Measurements from ENCODE around the gene CACNA1E. TPM values are rescaled to one million over a fixed set of nuclear protein-coding genes. Genes with fewer than 3 reads are reported as not detected.

Gene CACNA1E
- total RNA-seq, 2 donors from 2014 or later, result 0.44 to 0.53 TPM

- intact Hi-C loops (cut with DNase I), result no loop called here
- Histone ChIP-seq H3K27ac (no peak overlapping the region), H3K9ac (ENCODE audit: low read depth in 2 of 2, low read length in 2 of 2) (no peak overlapping the region), H3K27me3 (no peaks in the 10 kb centered on the region), H3K36me3 (no peaks in the 10 kb centered on the region), H3K4me1 (no peaks in the 10 kb centered on the region), H3K9me3 (no peaks in the 10 kb centered on the region), H3K4me3 (no peak overlapping the region)
- DNase-seq, result no peak
- no peak for TF ChIP-seq CTCF (IDR thresholded peaks at IDR 0.05)
These were observed 74.0 kb downstream of the CACNA1E start for GRCh38 chr1:181557313-181557712.

- H3K36me3 ChIP-seq, result no peaks in the 10 kb centered on the region
- no peak overlapping the region for H3K4me3 ChIP-seq
- H3K9me3 ChIP-seq, result no peaks in the 10 kb centered on the region
- H3K27ac ChIP-seq, result no peak overlapping the region
- H3K4me1 ChIP-seq, result no peaks in the 10 kb centered on the region
- intact Hi-C loops (cut with DNase I), result no loop called here
- no peaks in the 10 kb centered on the region for H3K27me3 ChIP-seq
- no peak for DNase-seq
- TF ChIP-seq CTCF (IDR thresholded peaks at IDR 0.05), result no peak
- H3K9ac ChIP-seq (ENCODE audit: low read depth in 2 of 2, low read length in 2 of 2), result no peak overlapping the region
These were observed 75.1 kb downstream of the CACNA1E start for GRCh38 chr1:181558416-181558815.

- H3K9ac ChIP-seq (ENCODE audit: low read depth in 2 of 2, low read length in 2 of 2), result no peak overlapping the region
- H3K27me3 ChIP-seq, result no peaks in the 10 kb centered on the region
- intact Hi-C loops (cut with DNase I), result no loop called here
- no peak for DNase-seq
- no peak overlapping the region for H3K27ac ChIP-seq
- H3K4me1 ChIP-seq, result no peaks in the 10 kb centered on the region
- no peak for TF ChIP-seq CTCF (IDR thresholded peaks at IDR 0.05)
- no peak overlapping the region for H3K4me3 ChIP-seq
- no peaks in the 10 kb centered on the region for H3K36me3 ChIP-seq
- no peaks in the 10 kb centered on the region for H3K9me3 ChIP-seq
These were observed 75.8 kb downstream of the CACNA1E start for GRCh38 chr1:181559142-181559541.

DNA sequence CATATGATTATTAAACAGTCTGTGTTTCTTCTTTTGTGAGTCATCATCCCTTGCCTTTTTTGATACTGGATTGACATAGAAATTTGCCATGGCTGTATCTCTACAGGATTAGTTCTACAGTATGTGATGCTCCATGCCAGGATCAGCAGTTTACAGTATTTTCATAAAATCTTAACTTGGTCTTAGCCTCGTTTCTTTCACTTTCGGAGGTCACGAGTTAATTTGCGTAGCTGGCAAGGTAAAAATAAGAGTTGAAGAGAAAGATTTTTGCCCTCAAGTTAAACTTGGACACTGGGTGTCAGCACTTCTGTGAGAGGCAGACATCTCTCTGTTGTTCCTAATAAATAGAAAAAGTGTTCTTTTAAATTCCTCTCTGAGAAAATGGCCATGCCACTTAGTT lies 79.1 kb downstream of the CACNA1E start:
- no peaks in the 10 kb centered on the region for H3K4me1 ChIP-seq
- no peaks in the 10 kb centered on the region for H3K27me3 ChIP-seq
- H3K36me3 ChIP-seq, result no peaks in the 10 kb centered on the region
- no peak overlapping the region for H3K9ac ChIP-seq (ENCODE audit: low read depth in 2 of 2, low read length in 2 of 2)
- no peak for TF ChIP-seq CTCF (IDR thresholded peaks at IDR 0.05)
- no peak overlapping the region for H3K4me3 ChIP-seq
- H3K9me3 ChIP-seq, result no peaks in the 10 kb centered on the region
- no peak overlapping the region for H3K27ac ChIP-seq
- DNase-seq, result no peak
- intact Hi-C loops (cut with DNase I), result no loop called here

- no peaks in the 10 kb centered on the region for H3K36me3 ChIP-seq
- TF ChIP-seq CTCF (IDR thresholded peaks at IDR 0.05), result no peak
- intact Hi-C loops (cut with DNase I), result no loop called here
- no peak overlapping the region for H3K27ac ChIP-seq
- H3K4me1 ChIP-seq, result no peaks in the 10 kb centered on the region
- H3K4me3 ChIP-seq, result no peak overlapping the region
- H3K27me3 ChIP-seq, result no peaks in the 10 kb centered on the region
- no peak overlapping the region for H3K9ac ChIP-seq (ENCODE audit: low read depth in 2 of 2, low read length in 2 of 2)
- no peaks in the 10 kb centered on the region for H3K9me3 ChIP-seq
- DNase-seq, result no peak
These were observed 85.4 kb downstream of the CACNA1E start for GRCh38 chr1:181568736-181569135.

DNA sequence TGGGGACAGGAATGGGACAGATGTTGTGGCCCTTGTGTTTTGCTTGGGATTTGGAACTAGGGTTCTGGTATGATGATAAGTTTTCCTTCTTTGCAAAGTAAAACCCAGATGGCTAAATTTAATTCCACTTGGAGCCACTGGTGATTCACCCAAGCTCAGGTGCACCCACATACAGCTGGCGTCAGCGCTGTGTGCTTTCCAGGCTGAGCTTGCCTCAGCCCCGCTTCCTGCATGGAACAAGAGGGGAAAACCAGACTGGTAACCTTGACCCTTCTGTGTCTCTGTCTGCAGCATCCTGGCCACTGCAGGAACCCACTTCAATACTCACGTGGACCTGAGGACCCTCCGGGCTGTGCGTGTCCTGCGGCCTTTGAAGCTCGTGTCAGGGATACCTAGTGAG lies 94.2 kb downstream of the CACNA1E start:
- Histone ChIP-seq H3K9me3 (no peaks in the 10 kb centered on the region), H3K27me3 (no peaks in the 10 kb centered on the region), H3K4me3 (no peak overlapping the region), H3K4me1 (no peaks in the 10 kb centered on the region), H3K9ac (ENCODE audit: low read depth in 2 of 2, low read length in 2 of 2) (no peak overlapping the region), H3K36me3 (no peaks in the 10 kb centered on the region), H3K27ac (no peak overlapping the region)
- intact Hi-C loops (cut with DNase I), result no loop called here
- TF ChIP-seq CTCF (IDR thresholded peaks at IDR 0.05), result no peak
- no peak for DNase-seq
